Measurements from ENCODE around the gene DMAC2. TPM values are rescaled to one million over a fixed set of nuclear protein-coding genes. Genes with fewer than 3 reads are reported as not detected.

DMAC2 gene
- total and polyA plus RNA-seq, 2 experiments from 2014 or later, result 77.2 to 86.5 TPM

- H2AFZ ChIP-seq, result no peak overlapping the region
- H3K36me3 Mint-ChIP-seq (ENCODE audit: low read depth), result peaks cover 33% of the 10 kb centered on the region
- peaks cover 2% of the 10 kb centered on the region; the same call in 1 of the 2 replicates for H3F3A ChIP-seq (replicated peaks; ENCODE audit: low read depth)
- H3K9me2 ChIP-seq (ENCODE audit: insufficient read depth), result no peaks in the 10 kb centered on the region
- H3K36me3 ChIP-seq (ENCODE audit: insufficient read depth), result no peaks in the 10 kb centered on the region
- no peak overlapping the region for H3K27ac ChIP-seq (ENCODE audit: low read depth)
- H3K4me2 ChIP-seq, result no peak overlapping the region
- no peaks in the 10 kb centered on the region for H3K4me1 ChIP-seq (ENCODE audit: insufficient read depth)
- H3K4me1 Mint-ChIP-seq, result no peaks in the 10 kb centered on the region
- no peak overlapping the region for H3K27ac Mint-ChIP-seq
- TF ChIP-seq NANOG (IDR thresholded peaks at IDR 0.05; ENCODE audit: borderline replicate concordance) (no peak), POLR2AphosphoS5 (IDR thresholded peaks at IDR 0.05; ENCODE audit: low read depth) (no peak), EZH2phosphoT487 (IDR thresholded peaks at IDR 0.05; ENCODE audit: unreplicated experiment) (no peak), CREB1 (CRISPR knock-in tag; IDR thresholded peaks at IDR 0.05; ENCODE audit: low read depth) (no peak), ETS1 (IDR thresholded peaks at IDR 0.05) (no peak), REST (IDR thresholded peaks at IDR 0.05; ENCODE audit: unreplicated experiment) (no peak), JUNB (IDR thresholded peaks at IDR 0.05; ENCODE audit: unreplicated experiment) (no peak), ZNF114 (CRISPR knock-in tag; IDR thresholded peaks at IDR 0.05) (no peak), ZNF462 (CRISPR knock-in tag; IDR thresholded peaks at IDR 0.05) (no peak), CTCF (conservative IDR thresholded peaks at IDR 0.05; ENCODE audit: low read depth in 2 of 2) (no peak)
- DNase-seq (ENCODE audit: low spot score) (no peak), ATAC-seq (no peak)
- H3K4me3 ChIP-seq, result no peak overlapping the region
- H3K27me3 ChIP-seq (ENCODE audit: insufficient read depth), result no peaks in the 10 kb centered on the region
- no peak overlapping the region for H3K4me3 Mint-ChIP-seq
- no peaks in the 10 kb centered on the region for H3K9me3 Mint-ChIP-seq
- no peaks in the 10 kb centered on the region for H3K79me2 ChIP-seq (replicated peaks; ENCODE audit: insufficient read depth)
- no peaks in the 10 kb centered on the region for H4K20me1 ChIP-seq (replicated peaks; ENCODE audit: insufficient read depth)
- H3K27me3 Mint-ChIP-seq (ENCODE audit: insufficient read depth, low read depth, poor library complexity), result peaks cover 3% of the 10 kb centered on the region
Measured at GRCh38 chr19:41420101-41420880, 19.4 kb downstream of the DMAC2 start.
